Fibroblast of villous mesenchyme (primary cell): Measurements from ENCODE around the gene RIMBP2. TPM values are rescaled to one million over a fixed set of nuclear protein-coding genes. Genes with fewer than 3 reads are reported as not detected.

Experiments used
- DNase-seq: peaks from one replicate; pipeline ENCODE4 v3.0.0-alpha.2; 2010; ENCODE audit warnings: low read depth
- H3K4me3 ChIP-seq: 2 replicates; pipeline ENCODE4 v1.5.1; 2011; ENCODE audit warnings: low read depth, mild to moderate bottlenecking, low read length
- CTCF ChIP-seq: IDR thresholded peaks from 2 replicates; pipeline ENCODE4 v1.5.1; 2012; ENCODE audit warnings: low read depth, mild to moderate bottlenecking, low read length; ENCODE audit not compliant: insufficient read depth
- total RNA-seq: library from RNA; depleted of rRNA; stranded (reverse); fragments of >200 nt; gene quantifications from 2 replicates; pipeline ENCODE4 v1.2.3, GENCODE V29; 2012

RIMBP2 gene
- total RNA-seq, 1 donor, result not detected

- no peak overlapping the region for H3K4me3 ChIP-seq
- TF ChIP-seq CTCF, result no peak
- no peak for DNase-seq
Measured at GRCh38 chr12:130362060-130362459, 354.0 kb downstream of the RIMBP2 start.

- no peak for DNase-seq
- TF ChIP-seq CTCF, result no peak
- no peak overlapping the region for H3K4me3 ChIP-seq
Measured at GRCh38 chr12:130357729-130358330, 358.3 kb downstream of the RIMBP2 start.

- no peak for TF ChIP-seq CTCF
- no peak overlapping the region for H3K4me3 ChIP-seq
- DNase-seq, result no peak
Measured at GRCh38 chr12:130357241-130357640, 358.9 kb downstream of the RIMBP2 start.

- DNase-seq, result no peak
- H3K4me3 ChIP-seq, result no peak overlapping the region
- no peak for TF ChIP-seq CTCF
Measured at GRCh38 chr12:130356222-130356621, 359.9 kb downstream of the RIMBP2 start.

GRCh38 chr12:130354407-130354806, 361.7 kb downstream of the RIMBP2 start:
- no peak overlapping the region for H3K4me3 ChIP-seq
- no peak for TF ChIP-seq CTCF
- no peak for DNase-seq

- DNase-seq, result no peak
- H3K4me3 ChIP-seq, result no peak overlapping the region
- TF ChIP-seq CTCF, result no peak
Measured at GRCh38 chr12:130353081-130353480, 363.0 kb downstream of the RIMBP2 start.

GRCh38 chr12:130351326-130351725, 364.8 kb downstream of the RIMBP2 start:
- TF ChIP-seq CTCF, result no peak
- H3K4me3 ChIP-seq, result no peak overlapping the region
- DNase-seq, result no peak
